Coronary artery (tissue), 2 donors: ENCODE data around the gene SLC39A7.

Experiments
- DNase-seq: peaks from one replicate; pipeline ENCODE4 v3.0.0-alpha.2; 2017; ENCODE audit warnings: low spot score
- H3K27ac ChIP-seq, 2 donors: fragments of 200-600 bp; sonication (generic); one replicate each; pipeline ENCODE4 v1.5.1; 2016 to 2019
- H3K4me3 ChIP-seq: fragments of 200-600 bp; sonication (generic); 2 replicates; pipeline ENCODE4 v1.5.1; 2016; ENCODE audit warnings: mild to moderate bottlenecking, moderate library complexity
- TF ChIP-seq, protein P1 (sequence below): fragments of 200-600 bp; sonication (generic); IDR thresholded peaks from one replicate; pipeline ENCODE4 v1.5.1; 2019; ENCODE audit warnings: antibody characterized with exemption

SLC39A7 gene

GRCh38 chr6:33190504-33191107 is 10.1 kb upstream of the SLC39A7 start:
- DNase-seq = no peak
- no peak overlapping the region for H3K27ac ChIP-seq
- TF ChIP-seq, protein P1, sequence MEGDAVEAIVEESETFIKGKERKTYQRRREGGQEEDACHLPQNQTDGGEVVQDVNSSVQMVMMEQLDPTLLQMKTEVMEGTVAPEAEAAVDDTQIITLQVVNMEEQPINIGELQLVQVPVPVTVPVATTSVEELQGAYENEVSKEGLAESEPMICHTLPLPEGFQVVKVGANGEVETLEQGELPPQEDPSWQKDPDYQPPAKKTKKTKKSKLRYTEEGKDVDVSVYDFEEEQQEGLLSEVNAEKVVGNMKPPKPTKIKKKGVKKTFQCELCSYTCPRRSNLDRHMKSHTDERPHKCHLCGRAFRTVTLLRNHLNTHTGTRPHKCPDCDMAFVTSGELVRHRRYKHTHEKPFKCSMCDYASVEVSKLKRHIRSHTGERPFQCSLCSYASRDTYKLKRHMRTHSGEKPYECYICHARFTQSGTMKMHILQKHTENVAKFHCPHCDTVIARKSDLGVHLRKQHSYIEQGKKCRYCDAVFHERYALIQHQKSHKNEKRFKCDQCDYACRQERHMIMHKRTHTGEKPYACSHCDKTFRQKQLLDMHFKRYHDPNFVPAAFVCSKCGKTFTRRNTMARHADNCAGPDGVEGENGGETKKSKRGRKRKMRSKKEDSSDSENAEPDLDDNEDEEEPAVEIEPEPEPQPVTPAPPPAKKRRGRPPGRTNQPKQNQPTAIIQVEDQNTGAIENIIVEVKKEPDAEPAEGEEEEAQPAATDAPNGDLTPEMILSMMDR = no peak
- no peak overlapping the region for H3K4me3 ChIP-seq

- no peak overlapping the region for H3K27ac ChIP-seq
- no peak for DNase-seq
- TF ChIP-seq, protein P1 = no peak
- no peak overlapping the region for H3K4me3 ChIP-seq
These were observed 9.1 kb upstream of the SLC39A7 start for GRCh38 chr6:33191383-33192104.

DNA sequence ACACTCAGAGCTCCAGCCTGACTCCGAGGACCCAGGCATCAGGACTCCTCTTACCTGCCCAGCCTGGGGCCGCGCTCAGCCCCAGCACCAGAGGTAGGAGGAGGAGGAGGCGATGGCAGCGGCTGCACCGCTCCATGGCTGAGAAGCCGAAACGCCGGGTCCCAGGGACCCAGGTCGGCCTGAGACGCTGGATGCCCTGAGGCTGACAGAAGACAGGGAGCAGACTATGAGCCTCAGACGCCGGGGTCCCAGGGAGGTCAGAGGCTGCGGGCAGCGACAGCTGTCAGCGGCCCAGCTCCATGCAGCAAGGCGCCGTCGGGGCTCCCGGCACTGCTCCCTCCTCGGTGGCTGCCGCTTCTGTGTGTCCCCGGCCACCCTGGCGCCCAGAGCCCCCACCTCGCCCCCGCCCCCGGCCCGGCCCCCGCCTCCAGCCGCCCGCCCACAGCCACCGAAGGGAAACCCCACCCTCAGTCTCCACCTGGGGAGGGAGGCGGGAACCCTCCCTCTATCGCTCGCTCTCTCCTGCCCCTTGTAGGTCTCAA is 8.5 kb upstream of the SLC39A7 start, which contains the start of gene COL11A2:
COL11A2 (minus strand) TSS at position 363 of the 542 bp plus-strand sequence; CDS start at position 136, 227 bp downstream.
- H3K27ac ChIP-seq = peak within 1 kb of the TSS in 1 of 2 donors; percentile 76
- TF ChIP-seq, protein P1 = no peak
- DNase-seq = no peak
- H3K4me3 ChIP-seq = peak within 1 kb of the TSS; percentile 72

DNA sequence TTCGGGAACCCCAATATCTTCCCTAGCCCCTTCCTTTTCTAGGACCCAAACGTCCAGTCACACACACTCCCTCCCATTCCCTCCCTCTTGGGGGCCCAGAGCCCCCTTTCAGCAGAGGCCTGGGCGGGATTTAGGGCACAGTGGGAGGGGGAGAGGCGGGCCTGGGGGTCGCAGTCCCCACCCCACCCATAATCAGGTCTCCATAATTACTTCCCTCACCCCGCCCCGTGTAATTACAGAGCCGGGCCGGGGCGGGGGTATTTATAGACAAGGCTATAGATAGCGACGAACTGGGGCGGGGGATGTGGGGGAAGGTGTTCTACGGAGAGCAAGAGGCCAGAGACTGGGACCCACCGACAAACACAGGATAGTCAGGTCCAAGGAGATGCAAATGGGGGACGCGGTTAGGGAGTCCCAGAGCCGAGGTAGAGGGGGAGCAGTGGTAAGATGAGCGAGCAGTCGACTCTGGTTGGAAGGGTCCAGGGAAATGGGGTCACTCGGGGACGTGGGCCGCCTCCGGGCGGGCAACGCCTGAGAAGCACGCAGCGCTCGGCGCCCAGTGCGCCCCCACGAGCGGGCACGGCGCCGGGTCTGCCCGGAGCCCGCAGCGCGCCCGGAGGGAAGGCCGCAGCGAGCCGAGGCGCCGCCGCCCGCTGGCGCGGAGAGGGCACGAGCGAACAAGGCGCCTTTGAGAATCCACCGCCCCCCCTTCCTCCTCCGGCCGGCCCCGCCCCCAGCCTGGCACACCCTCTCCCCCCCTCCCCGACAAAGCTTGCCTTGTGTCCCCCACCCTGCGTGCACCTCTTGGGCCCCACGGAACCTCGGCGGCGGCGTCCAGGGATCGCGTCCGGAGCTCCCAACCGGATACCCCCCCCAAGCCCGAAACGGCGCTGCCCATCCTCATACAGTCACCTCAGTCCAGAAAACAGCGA is 7.7 kb upstream of the SLC39A7 start:
- no peak for DNase-seq
- TF ChIP-seq, protein P1 = no peak
- Histone ChIP-seq H3K27ac (peak overlapping the region in 1 of 2 donors; percentile 76), H3K4me3 (peak overlapping the region; percentile 72)

DNA sequence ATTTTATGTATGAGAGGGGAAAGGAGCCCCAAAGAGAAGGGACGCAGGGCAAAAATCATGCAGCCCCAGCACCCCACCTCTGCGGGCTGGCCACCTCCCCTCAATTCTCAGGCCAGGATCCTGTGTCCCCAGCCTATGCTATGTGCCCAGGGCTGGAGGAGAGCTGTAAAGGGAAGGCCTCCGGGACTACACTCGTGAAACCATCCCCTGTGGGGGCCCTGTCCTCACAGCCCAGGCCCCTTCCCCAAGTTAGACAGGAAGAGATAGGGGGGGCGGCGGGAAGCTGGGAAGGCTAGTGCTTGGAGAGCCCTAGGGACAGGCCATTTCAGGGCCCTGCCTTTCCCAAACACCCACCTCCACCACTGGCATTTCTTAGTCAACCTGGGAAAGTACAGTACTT is 7.0 kb upstream of the SLC39A7 start:
- DNase-seq = no peak
- peak overlapping the region; percentile 72 for H3K4me3 ChIP-seq
- H3K27ac ChIP-seq = peak overlapping the region in 1 of 2 donors; percentile 76
- TF ChIP-seq, protein P1 = no peak

- TF ChIP-seq, protein P1 = no peak
- Histone ChIP-seq H3K4me3 (no peak overlapping the region), H3K27ac (no peak overlapping the region)
- DNase-seq = no peak
These were observed 6.2 kb upstream of the SLC39A7 start for GRCh38 chr6:33194431-33194979.
